ENCODE data around the gene ACP2. TPM values are rescaled to one million over a fixed set of nuclear protein-coding genes. Genes with fewer than 3 reads are reported as not detected.

The ACP2 gene
- total RNA-seq, 2 experiments from 2014 or later: 24.5 to 26.5 TPM

- Histone ChIP-seq H3K36me3 (ENCODE audit: insufficient read depth, low read length) (peaks cover 28% of the 10 kb centered on the region), H3K9me2 (ENCODE audit: insufficient read depth, low read length) (no peaks in the 10 kb centered on the region), H2AFZ (ENCODE audit: low read length) (no peak overlapping the region), H3K79me2 (ENCODE audit: insufficient read depth, low read depth, low read length) (peaks cover 41% of the 10 kb centered on the region), H3K4me1 (ENCODE audit: insufficient read depth, low read length, poor library complexity, severe bottlenecking) (peaks cover 40% of the 10 kb centered on the region), H3K4me2 (ENCODE audit: low read length) (peak overlapping the region; percentile 86), H3K9me3 (ENCODE audit: low read length) (no peaks in the 10 kb centered on the region), H3K27ac (ENCODE audit: low read depth, low read length, poor library complexity, severe bottlenecking) (peak overlapping the region; percentile 27), H3K4me3 (ENCODE audit: low read depth, low read length, poor library complexity, severe bottlenecking) (peak overlapping the region; percentile 78), H4K20me1 (ENCODE audit: insufficient read depth, low read length) (peaks cover 24% of the 10 kb centered on the region; the same call in 1 of the 2 replicates)
- intact Hi-C loops (cut with micrococcal nuclease; ENCODE audit: unreplicated experiment): loop anchor here (5.0 kb wide), 3 partner anchors 101 to 581 kb away; no protein-coding TSS in a partner anchor
- DNase-seq (ENCODE audit: low spot score): peak; percentile 25
- CTCF ChIA-PET (ENCODE audit: unreplicated experiment): interaction anchor here (1.2 to 1.8 kb wide), 2 partner anchors 38 to 140 kb away, joined by 3 to 6 read pairs; no protein-coding TSS in a partner anchor
- POLR2A ChIA-PET: interaction anchor here (0.6 to 1.6 kb wide), 6 partner anchors 12 to 386 kb away, joined by 3 to 10 read pairs (median 3); no protein-coding TSS in a partner anchor
- TF ChIP-seq EZH2phosphoT487 (IDR thresholded peaks at IDR 0.05; ENCODE audit: borderline replicate concordance, low read depth, low read length) (no peak), CTCF (conservative IDR thresholded peaks at IDR 0.05; ENCODE audit: low read length) (no peak)
- BruUV-seq (replicated peaks): no TSS peak
These were observed 22.7 kb upstream of the ACP2 start for GRCh38 chr11:47271328-47271727.

GRCh38 chr11:47270331-47271271 lies 22.0 kb upstream of the ACP2 start:
- peaks cover 24% of the 10 kb centered on the region; the same call in 1 of the 2 replicates for H4K20me1 ChIP-seq (ENCODE audit: insufficient read depth, low read length)
- BruUV-seq (replicated peaks): no TSS peak
- DNase-seq (ENCODE audit: low spot score): peak; percentile 55
- no peaks in the 10 kb centered on the region for H3K9me2 ChIP-seq (ENCODE audit: insufficient read depth, low read length)
- intact Hi-C loops (cut with micrococcal nuclease; ENCODE audit: unreplicated experiment): loop anchor here (5.0 kb wide), 3 partner anchors 102 to 582 kb away; no protein-coding TSS in a partner anchor
- H3K79me2 ChIP-seq (ENCODE audit: insufficient read depth, low read depth, low read length): peaks cover 41% of the 10 kb centered on the region
- H3K36me3 ChIP-seq (ENCODE audit: insufficient read depth, low read length): peaks cover 20% of the 10 kb centered on the region
- no peaks in the 10 kb centered on the region for H3K9me3 ChIP-seq (ENCODE audit: low read length)
- ChIA-PET POLR2A (interaction anchor here (0.6 to 1.6 kb wide), 10 partner anchors 19 to 533 kb away, joined by 3 to 10 read pairs (median 3); no protein-coding TSS in a partner anchor), CTCF (ENCODE audit: unreplicated experiment) (interaction anchor here (1.2 to 1.8 kb wide), 2 partner anchors 37 to 140 kb away, joined by 3 to 6 read pairs; no protein-coding TSS in a partner anchor)
- TF ChIP-seq EZH2phosphoT487 (IDR thresholded peaks at IDR 0.05; ENCODE audit: borderline replicate concordance, low read depth, low read length) (no peak), CTCF (conservative IDR thresholded peaks at IDR 0.05; ENCODE audit: low read length) (peak; percentile 74)
- H3K4me1 ChIP-seq (ENCODE audit: insufficient read depth, low read length, poor library complexity, severe bottlenecking): peaks cover 47% of the 10 kb centered on the region
- H3K27ac ChIP-seq (ENCODE audit: low read depth, low read length, poor library complexity, severe bottlenecking): peak overlapping the region; percentile 78
- peak overlapping the region; percentile 78 for H3K4me3 ChIP-seq (ENCODE audit: low read depth, low read length, poor library complexity, severe bottlenecking)
- peak overlapping the region; percentile 86 for H3K4me2 ChIP-seq (ENCODE audit: low read length)
- H2AFZ ChIP-seq (ENCODE audit: low read length): no peak overlapping the region

Data from OCI-LY7 (cell line).